Body of pancreas (tissue), 4 donors: ENCODE measurements around the gene PNPLA2. TPM values are rescaled to one million over a fixed set of nuclear protein-coding genes. Genes with fewer than 3 reads are reported as not detected.
A peak's percentile ranks its signal among the peaks of the same experiment; 100 is the strongest.

ENCODE experiments used
- ATAC-seq: fragments of 150-250 bp; one replicate; pipeline ENCODE4 v1.9.1; 2016
- DNase-seq, 4 donors: peaks; one replicate each; pipeline ENCODE4 v3.0.0-alpha.2; 2019
- H3K27ac ChIP-seq, 4 donors: fragments of 200-600 bp; sonication (generic); 1 replicate in 3 of 4; 2 replicates in 1 of 4; pipeline versions ENCODE4 v1.5.1 to v1.6.1; 2016 to 2019; ENCODE audit warnings: mild to moderate bottlenecking in 1 of 4, mixed read lengths in 1 of 4, moderate library complexity in 1 of 4
- H3K27me3 ChIP-seq, 2 donors: fragments of 200-600 bp; sonication (generic); one replicate each; pipeline ENCODE4 v1.6.0; 2016; ENCODE audit warnings: mild to moderate bottlenecking in 1 of 2
- H3K36me3 ChIP-seq, 2 donors: fragments of 200-600 bp; sonication (generic); replicated peaks in 1 of 2; 2 replicates each; pipeline ENCODE4 v1.5.1; 2016; ENCODE audit warnings: low read depth in 2 of 2; ENCODE audit not compliant: insufficient read depth in 1 of 2
- H3K4me1 ChIP-seq: fragments of 200-600 bp; sonication (generic); one replicate; pipeline ENCODE4 v1.6.0; 2016
- H3K4me3 ChIP-seq, 2 donors: fragments of 200-600 bp; sonication (generic); 1 replicate in 1 of 2; 2 replicates in 1 of 2; pipeline ENCODE4 v1.5.1; 2016 to 2019
- H3K9me3 ChIP-seq, 3 donors: fragments of 200-600 bp; sonication (generic); 1 replicate in 2 of 3; 2 replicates in 1 of 3; pipeline ENCODE4 v1.5.1; 2016
- POLR2A ChIP-seq, 3 donors: fragments of 450-650 bp; IDR thresholded peaks; one replicate each; pipeline ENCODE4 v1.6.1; 2016; ENCODE audit warnings: antibody characterized with exemption in 3 of 3, mild to moderate bottlenecking in 2 of 3
- WGBS, 2 donors: methylation state at CpG; one replicate each; pipeline ENCODE4 v1.1.5; 2017; 5-methylcytosine and 5-hydroxymethylcytosine counted together
- intact Hi-C: fragments of 100-400 bp; cut with DNase I; formaldehyde crosslinking; loops from one replicate; pipeline ENCODE4 v1.15.1; 2023
- total RNA-seq, 2 donors: library from RNA; depleted of rRNA; stranded (reverse); fragments of >200 nt; gene quantifications; one replicate each; pipeline ENCODE4 v1.1.0, GENCODE V29; 2016
- TF ChIP-seq, protein P1 (sequence below), 7 experiments: fragments of 450-650 bp in 4 of 7; fragments of 200-600 bp in 3 of 7; sonication (generic) in 3 of 7; IDR thresholded peaks; one replicate each; pipeline ENCODE4 v1.5.1; 2016 to 2019; ENCODE audit warnings: antibody characterized with exemption in 7 of 7

The PNPLA2 gene
- total RNA-seq, 2 donors from 2014 or later: 72.1 to 351 TPM

DNA sequence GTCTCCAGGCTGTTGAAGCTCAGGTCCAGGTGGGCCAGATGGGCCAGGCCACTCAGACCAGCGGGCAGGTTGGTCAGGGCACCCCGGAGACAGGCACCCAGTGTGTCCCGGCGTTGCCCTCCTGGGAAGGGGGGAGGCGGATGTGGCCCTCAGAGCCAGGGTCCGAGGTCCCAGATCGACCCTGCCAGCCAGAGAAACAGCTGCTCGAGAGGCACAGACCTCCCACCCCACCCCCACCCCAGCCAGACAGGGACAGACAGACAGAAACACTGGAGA is 15.3 kb upstream of the PNPLA2 start:
- 20 to 64% methylated on average over 1 to 7 of the region's 8 CpGs for WGBS, 2 donors
- no peaks in the 10 kb centered on the region for H3K36me3 ChIP-seq
- no peaks in the 10 kb centered on the region for H3K9me3 ChIP-seq
- peaks cover 32% of the 10 kb centered on the region for H3K4me1 ChIP-seq
- TF ChIP-seq POLR2A (IDR thresholded peaks at IDR 0.05): no peak
- TF ChIP-seq, protein P1, sequence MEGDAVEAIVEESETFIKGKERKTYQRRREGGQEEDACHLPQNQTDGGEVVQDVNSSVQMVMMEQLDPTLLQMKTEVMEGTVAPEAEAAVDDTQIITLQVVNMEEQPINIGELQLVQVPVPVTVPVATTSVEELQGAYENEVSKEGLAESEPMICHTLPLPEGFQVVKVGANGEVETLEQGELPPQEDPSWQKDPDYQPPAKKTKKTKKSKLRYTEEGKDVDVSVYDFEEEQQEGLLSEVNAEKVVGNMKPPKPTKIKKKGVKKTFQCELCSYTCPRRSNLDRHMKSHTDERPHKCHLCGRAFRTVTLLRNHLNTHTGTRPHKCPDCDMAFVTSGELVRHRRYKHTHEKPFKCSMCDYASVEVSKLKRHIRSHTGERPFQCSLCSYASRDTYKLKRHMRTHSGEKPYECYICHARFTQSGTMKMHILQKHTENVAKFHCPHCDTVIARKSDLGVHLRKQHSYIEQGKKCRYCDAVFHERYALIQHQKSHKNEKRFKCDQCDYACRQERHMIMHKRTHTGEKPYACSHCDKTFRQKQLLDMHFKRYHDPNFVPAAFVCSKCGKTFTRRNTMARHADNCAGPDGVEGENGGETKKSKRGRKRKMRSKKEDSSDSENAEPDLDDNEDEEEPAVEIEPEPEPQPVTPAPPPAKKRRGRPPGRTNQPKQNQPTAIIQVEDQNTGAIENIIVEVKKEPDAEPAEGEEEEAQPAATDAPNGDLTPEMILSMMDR (IDR thresholded peaks at IDR 0.05): no peak
- ATAC-seq (no peak), DNase-seq (no peak)
- H3K27me3 ChIP-seq: no peaks in the 10 kb centered on the region
- H3K27ac ChIP-seq: no peak overlapping the region
- intact Hi-C loops: no loop called here
- H3K4me3 ChIP-seq: no peak overlapping the region

DNA sequence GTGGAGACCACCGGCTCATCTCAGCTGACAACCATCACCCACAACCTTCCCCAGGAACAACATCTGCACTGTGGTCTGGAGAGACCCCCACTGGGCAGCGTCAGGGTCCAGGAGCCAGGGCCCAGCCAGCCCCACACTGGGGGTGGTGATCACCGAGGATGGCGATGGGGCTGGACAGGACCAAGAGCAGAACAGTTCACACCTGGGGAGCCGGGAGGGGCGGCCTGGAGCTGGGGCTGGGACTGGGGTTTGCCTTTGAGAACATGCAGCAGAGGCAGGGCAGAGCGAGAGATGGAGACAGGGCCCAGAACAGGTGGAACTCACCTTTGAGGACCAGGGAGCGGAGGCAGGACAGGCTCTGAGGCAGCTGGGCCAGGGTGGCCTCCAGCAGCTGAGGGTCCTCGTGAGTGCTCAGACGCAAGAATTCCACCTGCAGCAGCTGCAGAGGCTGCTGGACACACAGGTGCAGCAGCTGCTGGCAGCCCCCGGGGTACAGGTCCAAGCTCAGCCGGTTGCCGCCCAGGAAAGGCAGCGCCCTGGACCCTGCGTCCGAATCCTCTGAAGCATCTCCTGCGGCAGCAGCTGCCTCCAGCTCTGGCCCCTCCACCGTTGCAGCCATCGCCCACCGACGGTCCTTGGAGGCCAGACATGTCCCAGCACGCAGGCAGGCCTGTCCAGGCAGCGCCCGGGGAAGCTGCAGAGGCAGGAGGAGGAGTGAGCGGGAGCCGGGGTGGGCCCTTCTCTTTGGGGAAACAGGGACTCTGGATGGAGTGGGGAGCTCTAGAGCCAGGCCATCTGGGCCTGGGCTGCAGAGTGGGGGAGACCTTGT is 14.7 kb upstream of the PNPLA2 start:
- DNase-seq (no peak), ATAC-seq (no peak)
- Histone ChIP-seq H3K4me3 (no peak overlapping the region), H3K27ac (no peak overlapping the region), H3K36me3 (no peaks in the 10 kb centered on the region), H3K27me3 (no peaks in the 10 kb centered on the region), H3K9me3 (no peaks in the 10 kb centered on the region), H3K4me1 (peaks cover 35% of the 10 kb centered on the region)
- 59 to 77% methylated on average over 11 to 26 of the region's 26 CpGs for WGBS, 2 donors
- intact Hi-C loops: no loop called here
- TF ChIP-seq POLR2A (IDR thresholded peaks at IDR 0.05): no peak
- TF ChIP-seq, protein P1 (IDR thresholded peaks at IDR 0.05): no peak

DNA sequence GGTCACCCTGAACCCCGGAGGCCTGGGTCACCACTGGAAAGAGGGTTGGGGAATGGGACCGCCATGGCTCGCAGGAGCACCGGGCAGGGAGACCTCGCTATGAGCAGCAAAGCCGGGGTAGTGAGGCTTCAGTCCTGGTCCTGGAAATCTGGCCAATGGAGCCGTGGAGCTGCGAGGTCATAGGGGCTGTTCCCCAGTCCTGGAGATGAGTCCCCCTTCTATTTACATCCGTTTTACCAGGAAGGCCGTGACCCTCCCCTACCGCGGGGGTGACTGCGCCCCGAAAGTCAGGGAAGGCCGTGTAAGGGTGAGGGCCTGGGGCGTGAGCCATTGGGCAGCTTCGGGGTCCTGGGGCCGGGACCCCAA is 14.1 kb upstream of the PNPLA2 start:
- peaks cover 35% of the 10 kb centered on the region for H3K4me1 ChIP-seq
- WGBS, 2 donors: 11 to 20% methylated on average over 13 to 18 of the region's 18 CpGs
- intact Hi-C loops: no loop called here
- H3K4me3 ChIP-seq: peak overlapping the region in 1 of 2 donors; percentile 26
- peak overlapping the region; percentile 83 to 92 (median 87) for H3K27ac ChIP-seq
- no peaks in the 10 kb centered on the region for H3K27me3 ChIP-seq
- no peak for DNase-seq
- ATAC-seq: no peak
- no peaks in the 10 kb centered on the region for H3K9me3 ChIP-seq
- TF ChIP-seq, protein P1 (IDR thresholded peaks at IDR 0.05): no peak
- TF ChIP-seq POLR2A (IDR thresholded peaks at IDR 0.05): no peak
- no peaks in the 10 kb centered on the region for H3K36me3 ChIP-seq

DNA sequence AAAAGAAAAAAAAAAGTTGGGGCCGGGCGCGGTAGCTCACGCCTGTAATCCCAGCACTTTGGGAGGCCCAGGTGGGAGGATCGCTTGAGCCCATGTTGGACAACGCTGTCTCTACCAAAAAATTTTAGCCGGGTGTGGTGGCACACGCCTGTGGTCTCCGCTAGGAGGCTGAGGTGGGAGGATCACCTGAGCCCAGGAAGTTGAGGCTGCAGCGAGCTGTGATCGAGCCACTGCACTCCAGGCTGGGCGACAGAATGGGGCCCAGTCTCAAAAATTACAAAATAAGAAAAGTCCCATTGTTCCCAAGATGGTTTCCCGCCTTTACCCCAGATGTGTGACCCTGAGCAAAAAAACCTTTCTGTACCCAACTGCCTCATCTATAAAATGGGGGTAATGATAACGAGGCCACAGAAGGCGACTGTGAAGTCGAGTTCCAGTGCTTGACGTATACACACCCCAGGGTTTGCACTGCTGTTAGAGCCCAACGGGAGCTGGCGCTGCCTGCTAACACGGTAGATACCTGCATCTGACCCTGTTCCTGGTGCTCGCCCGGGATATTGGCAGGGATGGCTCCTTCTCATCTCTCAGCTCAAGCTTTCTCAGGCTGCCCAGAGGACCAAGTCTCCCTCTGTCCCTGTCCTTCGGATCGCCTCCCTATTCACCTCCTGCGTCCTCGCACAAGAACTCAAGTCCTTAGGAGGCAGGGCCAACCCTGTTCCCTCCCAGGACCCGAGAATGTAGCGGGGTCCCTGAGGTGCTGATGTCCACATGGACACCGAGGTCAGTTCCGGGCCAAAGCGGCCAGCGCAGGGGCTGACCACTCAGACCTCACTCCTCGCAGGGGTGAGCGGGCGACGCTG is 10.1 kb upstream of the PNPLA2 start:
- DNase-seq: no peak

More for the DNA sequence above, 10.1 kb upstream of the PNPLA2 start:
- H3K4me3 ChIP-seq: peak overlapping the region; percentile 51 to 78
- intact Hi-C loops: no loop called here
- H3K27me3 ChIP-seq: no peaks in the 10 kb centered on the region
- H3K27ac ChIP-seq: peak overlapping the region; percentile 93 to 100 (median 98)
- TF ChIP-seq POLR2A (IDR thresholded peaks at IDR 0.05): no peak
- TF ChIP-seq, protein P1 (IDR thresholded peaks at IDR 0.05): no peak
- H3K36me3 ChIP-seq: peaks cover 0 to 12% of the 10 kb centered on the region in 2 donors
- 34 to 55% methylated on average over 21 to 35 of the region's 36 CpGs for WGBS, 2 donors
- no peak for ATAC-seq
- H3K9me3 ChIP-seq: no peaks in the 10 kb centered on the region
- peaks cover 46% of the 10 kb centered on the region for H3K4me1 ChIP-seq
